MM.1S (cell line): ENCODE data around the gene AKR1E2.

ENCODE experiments used
- CTCF ChIP-seq: fragments of 300-600 bp; sonication (generic); IDR thresholded peaks from 2 replicates; pipeline ENCODE4 v1.5.1; 2016; ENCODE audit warnings: antibody characterized with exemption, low read length, mixed read lengths
- EZH2 ChIP-seq: fragments of 300-600 bp; sonication (generic); optimal IDR thresholded peaks from 2 replicates; pipeline ENCODE3; 2017; ENCODE audit warnings: low read depth, mild to moderate bottlenecking, antibody characterized with exemption, low read length, mixed read lengths

GRCh38 chr10:4822208-4822607 lies 3.8 kb upstream of the AKR1E2 start:
- TF ChIP-seq CTCF (no peak), EZH2 (no peak)
